GM23248 (cell line): ENCODE results near the gene PLEKHA5.
"Not testable (repeated sequence)": the region's sequence is repeated elsewhere in the genome, so short reads cannot be mapped to it uniquely, and the experiment has no call there.

Experiments
- EZH2 ChIP-seq: fragments of 200-600 bp; sonication (generic); IDR thresholded peaks from 2 replicates; pipeline ENCODE4 v1.6.1; 2018; ENCODE audit warnings: antibody characterized with exemption, mild to moderate bottlenecking; ENCODE audit not compliant: insufficient read depth, poor library complexity, severe bottlenecking
- EZH2phosphoT487 ChIP-seq: fragments of 200-600 bp; sonication (generic); IDR thresholded peaks from 2 replicates; pipeline ENCODE4 v1.6.1; 2018; ENCODE audit warnings: antibody characterized with exemption, moderate library complexity, mild to moderate bottlenecking, low read depth; ENCODE audit not compliant: insufficient read depth

GRCh38 chr12:19305621-19306020 lies 176.1 kb downstream of the PLEKHA5 start:
- not testable (repeated sequence) for TF ChIP-seq EZH2phosphoT487, EZH2
